HG03469 (cell line): ENCODE measurements around the gene VCY.
"Not testable (repeated sequence)": the region's sequence is repeated elsewhere in the genome, so short reads cannot be mapped to it uniquely, and the experiment has no call there.

ENCODE experiments used
- ATAC-seq: cut with Tn5 transposase; IDR thresholded peaks from one replicate; pipeline ENCODE4 v1.9.1; 2021; ENCODE audit warnings: mild to moderate bottlenecking, moderate library complexity, moderate number of reproducible peaks; ENCODE audit not compliant: unreplicated experiment

VCY gene

GRCh38 chrY:13986373-13986772 is at the start of gene VCY:
Gene VCY (minus strand): TSS chrY:13986473. CDS start chrY:13986440, 33 bp downstream.
- ATAC-seq, result not testable (repeated sequence)

GRCh38 chrY:14030395-14030794 is 44.1 kb upstream of the VCY start:
- ATAC-seq, result not testable (repeated sequence)

GRCh38 chrY:14011916-14012315 is 25.6 kb upstream of the VCY start:
- ATAC-seq, result not testable (repeated sequence)

- not testable (repeated sequence) for ATAC-seq
Observed at GRCh38 chrY:13942406-13942805, 43.9 kb downstream of the VCY start.
